ENCODE measurements around the gene MRPL4.
A peak's percentile ranks its signal among the peaks of the same experiment; 100 is the strongest.

Gene MRPL4

DNA sequence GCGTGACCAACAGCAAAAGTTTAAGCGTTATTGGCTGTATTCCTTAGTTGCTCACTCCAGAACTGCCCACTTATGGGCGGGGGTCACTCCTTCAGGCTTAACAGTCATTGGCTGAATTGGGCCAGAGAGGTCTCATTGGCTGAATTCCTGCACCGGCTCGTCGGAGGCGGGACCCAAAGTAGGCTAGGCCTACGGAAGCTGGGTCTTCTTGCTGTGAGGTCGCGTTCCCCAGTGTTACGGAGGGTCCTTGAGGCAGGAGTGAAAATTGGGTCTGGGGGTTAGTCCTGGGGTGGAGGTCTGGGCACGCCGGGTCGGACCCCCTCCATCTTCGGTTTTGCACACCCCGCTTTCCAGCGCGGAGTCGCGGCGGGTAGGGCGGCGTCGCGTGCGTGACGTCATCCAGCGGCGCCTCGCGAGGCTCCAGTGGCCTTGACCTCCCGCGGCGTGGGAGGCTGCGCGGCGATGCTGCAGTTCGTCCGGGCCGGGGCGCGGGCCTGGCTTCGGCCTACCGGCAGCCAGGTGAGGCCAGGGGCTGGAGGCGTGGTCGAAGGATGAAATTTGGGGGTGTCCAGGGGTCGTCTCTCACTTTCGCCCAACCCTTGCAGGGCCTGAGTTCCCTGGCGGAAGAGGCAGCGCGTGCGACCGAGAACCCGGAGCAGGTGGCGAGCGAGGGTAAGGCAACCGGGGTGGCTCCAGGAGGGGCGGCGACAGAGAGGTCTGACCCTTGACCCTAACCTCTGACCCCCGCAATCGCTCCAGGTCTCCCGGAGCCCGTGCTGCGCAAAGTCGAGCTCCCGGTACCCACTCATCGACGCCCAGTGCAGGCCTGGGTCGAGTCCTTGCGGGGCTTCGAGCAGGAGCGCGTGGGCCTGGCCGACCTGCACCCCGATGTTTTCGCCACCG lies at the start of gene MRPL4:
MRPL4 (plus strand) TSS at position 423 of the 903 bp plus-strand sequence; CDS start at position 463, 40 bp downstream.
- peak; percentile 98 for DNase-seq (ENCODE audit: low spot score)

DNA sequence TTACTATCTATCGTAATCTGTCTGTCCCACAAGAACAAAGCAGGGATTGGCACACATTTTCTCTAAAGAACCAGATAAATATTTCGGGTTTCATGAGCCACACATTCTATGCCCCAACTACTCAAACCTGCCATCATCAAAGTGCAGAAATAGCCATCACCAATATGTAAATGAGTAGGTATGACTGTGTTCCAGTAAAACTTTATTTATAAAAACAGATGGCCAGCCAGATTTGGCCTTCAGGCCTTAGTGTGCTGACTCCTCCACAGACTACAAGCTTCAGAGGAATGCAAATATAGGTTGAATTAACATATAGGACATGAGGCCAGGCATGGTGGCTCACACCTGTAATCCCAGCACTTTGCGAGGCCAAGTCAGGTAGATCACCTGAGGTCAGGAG lies 48.3 kb upstream of the MRPL4 start:
- DNase-seq (ENCODE audit: low spot score) = no peak

DNA sequence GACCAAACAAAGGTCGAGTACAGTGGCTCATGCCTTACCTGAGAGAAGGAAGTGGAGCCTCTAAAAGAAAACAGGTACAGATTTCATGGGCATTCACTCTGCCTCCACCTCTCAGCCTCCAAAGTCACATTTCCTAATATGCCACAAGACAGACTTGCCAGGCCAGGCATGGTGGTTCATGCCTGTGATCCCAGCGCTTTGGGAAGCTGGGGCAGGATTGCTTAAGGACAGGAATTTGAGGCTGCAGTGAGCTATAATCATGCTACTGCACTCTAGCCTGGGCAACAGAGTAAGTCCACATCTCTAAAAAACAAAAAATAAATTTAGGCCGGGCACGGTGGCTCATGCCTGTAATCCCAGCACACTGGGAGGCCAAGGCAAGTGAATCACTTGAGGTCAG lies 46.4 kb upstream of the MRPL4 start:
- DNase-seq (ENCODE audit: low spot score) = no peak

DNA sequence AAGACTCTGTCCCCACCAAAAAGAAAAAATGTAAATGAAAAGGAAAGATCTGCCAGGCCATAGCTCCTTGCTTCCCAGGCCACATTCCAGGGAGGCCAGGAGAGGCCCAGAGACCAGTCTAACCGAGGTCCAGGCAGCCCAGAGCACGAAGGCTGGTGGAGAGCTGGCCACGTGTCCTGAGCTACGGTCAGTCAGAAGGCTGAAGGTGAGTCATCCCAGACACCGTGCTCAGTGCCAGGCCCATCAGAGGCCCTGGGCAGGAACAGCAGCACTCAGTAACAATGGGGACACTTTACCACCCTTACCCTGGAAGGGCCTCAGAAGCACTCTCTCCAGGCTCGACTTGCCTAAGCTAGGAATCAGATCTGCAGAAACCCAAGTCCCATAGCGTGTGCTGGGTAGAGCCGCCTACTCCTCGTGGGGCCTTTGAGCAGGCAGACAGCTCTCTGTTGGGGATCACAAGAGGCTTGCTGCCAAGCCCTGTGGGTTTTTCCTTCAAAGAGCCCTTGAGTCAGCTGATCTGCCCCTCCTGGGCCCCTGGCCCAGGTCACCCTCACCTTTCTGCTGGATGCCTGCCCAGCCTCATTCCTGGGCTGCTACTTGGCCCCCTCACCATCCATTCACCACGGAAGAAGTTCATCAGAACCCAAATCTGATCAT lies 45.7 kb upstream of the MRPL4 start:
- no peak for DNase-seq (ENCODE audit: low spot score)

DNA sequence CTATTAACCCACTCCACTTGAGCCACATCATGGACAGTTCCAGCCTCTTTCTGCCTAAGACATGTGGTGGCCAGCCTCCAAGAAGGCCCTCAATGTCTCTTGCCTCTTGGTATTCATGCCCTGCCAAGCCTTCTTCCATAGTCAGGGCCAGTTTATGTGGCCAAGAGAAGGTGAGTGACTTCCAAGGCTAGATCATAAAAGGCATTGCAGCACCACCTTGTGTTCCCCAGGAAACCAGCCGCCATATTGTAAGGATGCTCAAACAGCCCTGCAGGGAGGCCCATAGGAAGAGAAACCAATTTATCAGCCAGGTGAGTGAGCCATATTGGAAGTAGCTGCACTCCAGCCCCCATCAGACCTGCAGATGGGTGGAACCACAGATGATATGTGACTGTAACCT lies 45.0 kb upstream of the MRPL4 start:
- no peak for DNase-seq (ENCODE audit: low spot score)

DNA sequence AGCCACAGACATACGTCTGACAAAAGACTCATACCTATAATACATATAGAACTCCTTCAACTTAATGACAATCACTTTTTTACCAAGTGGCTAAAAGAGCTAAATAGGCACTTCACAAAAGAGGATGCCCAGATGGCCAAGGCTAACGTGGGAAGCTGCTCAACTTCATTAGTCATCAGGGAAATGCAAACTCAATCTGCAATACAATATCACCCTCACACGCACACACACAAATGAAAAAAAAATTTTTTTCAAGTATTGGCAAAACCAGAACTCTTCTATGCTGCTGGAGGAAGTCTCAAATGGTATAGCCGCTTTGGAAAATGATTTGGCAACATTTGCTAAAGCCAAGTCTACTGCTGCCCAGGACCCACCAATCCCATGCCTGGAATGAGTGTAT lies 42.7 kb upstream of the MRPL4 start:
- no peak for DNase-seq (ENCODE audit: low spot score)

DNA sequence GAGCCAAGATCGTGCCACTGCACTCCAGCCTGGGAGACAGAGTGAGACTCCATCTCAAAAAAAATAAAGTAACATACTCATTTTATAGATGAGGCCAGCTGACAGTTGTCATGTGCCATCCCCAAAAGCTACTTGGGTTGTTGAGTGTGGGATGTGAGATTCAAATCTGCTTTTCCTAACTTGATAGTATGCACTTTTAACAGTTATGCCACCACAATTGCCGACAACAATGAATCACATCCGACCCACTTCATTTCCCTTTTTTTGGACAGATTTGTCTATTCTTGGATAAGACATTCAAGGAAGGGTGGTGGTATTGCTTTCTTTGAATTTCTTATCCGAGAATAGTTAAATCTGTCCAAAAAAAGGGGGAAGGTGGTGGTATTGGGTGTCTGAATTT lies 41.0 kb upstream of the MRPL4 start:
- DNase-seq (ENCODE audit: low spot score) = no peak

DNA sequence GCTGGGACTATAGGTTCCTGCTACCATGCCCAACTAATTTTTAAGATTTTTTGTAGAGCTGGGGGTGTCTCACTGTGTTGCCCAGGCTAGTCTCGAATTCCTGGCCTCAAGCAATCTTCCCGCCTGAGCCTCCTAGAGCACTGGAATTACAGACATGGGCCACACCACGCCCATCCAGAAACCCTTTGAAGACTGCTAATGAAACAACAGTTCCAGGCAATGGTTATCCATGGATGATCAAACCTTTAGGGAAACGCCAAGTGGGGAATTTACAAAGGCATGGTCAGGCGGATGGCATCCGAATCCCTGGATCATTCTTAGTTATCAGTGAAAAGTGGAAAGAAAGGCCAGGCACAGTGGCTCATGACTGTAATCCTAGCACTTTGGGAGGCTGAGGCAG lies 40.3 kb upstream of the MRPL4 start:
- DNase-seq (ENCODE audit: low spot score) = no peak

DNA sequence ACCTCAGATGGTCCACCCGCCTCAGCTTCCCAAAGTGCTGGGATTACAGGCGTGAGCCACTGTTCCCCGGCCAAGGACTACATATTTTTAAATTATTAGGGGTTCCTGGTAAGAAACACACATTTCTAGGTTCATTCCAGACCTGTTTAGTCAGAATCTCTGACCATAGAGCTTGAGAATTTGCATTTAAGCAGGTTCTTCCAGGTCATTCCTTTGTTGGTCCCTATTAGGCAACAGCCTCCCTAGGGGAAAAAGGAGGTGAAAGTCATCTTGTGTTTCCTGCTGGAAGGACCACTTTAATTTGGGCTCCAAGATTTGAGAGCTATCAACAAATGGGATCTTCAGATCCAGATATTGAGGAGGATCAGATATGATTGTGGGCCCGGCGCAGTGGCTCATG lies 37.2 kb upstream of the MRPL4 start:
- DNase-seq (ENCODE audit: low spot score) = no peak

DNA sequence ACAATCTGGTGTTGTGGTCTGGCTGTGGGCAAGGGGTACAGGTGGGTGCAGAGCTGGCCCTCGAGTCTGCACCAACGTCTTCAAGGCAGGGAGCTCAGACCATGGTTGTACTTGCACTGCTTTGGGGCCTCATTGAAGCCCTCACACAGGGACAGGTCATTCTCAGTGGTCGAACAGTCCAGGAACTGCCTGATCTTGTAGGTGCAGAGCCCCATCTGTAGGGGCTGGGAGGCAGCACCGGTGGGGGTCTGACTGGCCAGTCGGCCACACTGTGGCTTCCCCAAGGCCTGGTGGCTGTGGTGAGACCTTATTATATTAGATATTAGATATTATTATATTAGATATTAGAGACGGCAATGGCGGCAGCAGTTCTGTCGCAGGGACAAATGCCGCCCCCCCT lies 34.9 kb upstream of the MRPL4 start:
- DNase-seq (ENCODE audit: low spot score) = no peak

DNA sequence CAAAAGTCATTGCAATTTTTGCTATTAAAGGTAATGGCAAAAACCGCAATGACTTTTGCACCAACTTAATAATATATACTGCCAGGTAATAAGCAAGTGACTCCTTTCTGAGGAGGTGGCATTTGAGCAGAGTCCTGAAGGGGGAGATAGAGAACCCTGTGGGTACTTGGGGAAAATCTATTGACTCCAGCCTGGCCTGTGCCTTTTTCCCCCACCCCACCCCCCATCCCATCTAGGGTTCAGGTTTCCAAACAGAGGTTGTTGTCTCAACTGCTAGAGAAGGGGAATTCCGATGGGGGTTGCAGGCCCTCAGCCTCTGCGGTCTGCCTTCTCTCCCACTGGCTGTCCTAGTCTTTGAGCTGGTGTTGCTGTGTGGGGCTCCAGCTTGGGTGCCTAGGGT lies 32.3 kb upstream of the MRPL4 start:
- peak; percentile 50 for DNase-seq (ENCODE audit: low spot score)

DNA sequence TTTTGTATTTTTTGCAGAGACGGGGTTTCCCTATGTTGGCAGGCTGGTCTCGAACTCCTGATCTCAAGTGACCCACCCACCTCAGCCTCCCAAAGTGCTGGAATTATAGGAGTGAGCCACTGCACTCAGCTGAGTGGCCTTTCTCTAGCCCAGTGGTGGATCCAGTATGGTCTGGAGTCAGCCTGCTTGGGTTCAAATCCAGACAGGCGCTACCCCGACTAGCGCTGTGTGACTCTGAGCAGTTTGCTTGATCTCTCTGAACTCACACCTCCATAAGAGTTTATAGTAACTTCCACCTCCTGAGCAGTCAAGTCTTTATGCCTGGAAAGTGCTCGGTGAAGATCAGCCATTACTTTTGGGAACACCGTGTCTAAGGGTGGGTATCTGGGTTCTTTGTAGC lies 31.3 kb upstream of the MRPL4 start:
- DNase-seq (ENCODE audit: low spot score) = no peak

DNA sequence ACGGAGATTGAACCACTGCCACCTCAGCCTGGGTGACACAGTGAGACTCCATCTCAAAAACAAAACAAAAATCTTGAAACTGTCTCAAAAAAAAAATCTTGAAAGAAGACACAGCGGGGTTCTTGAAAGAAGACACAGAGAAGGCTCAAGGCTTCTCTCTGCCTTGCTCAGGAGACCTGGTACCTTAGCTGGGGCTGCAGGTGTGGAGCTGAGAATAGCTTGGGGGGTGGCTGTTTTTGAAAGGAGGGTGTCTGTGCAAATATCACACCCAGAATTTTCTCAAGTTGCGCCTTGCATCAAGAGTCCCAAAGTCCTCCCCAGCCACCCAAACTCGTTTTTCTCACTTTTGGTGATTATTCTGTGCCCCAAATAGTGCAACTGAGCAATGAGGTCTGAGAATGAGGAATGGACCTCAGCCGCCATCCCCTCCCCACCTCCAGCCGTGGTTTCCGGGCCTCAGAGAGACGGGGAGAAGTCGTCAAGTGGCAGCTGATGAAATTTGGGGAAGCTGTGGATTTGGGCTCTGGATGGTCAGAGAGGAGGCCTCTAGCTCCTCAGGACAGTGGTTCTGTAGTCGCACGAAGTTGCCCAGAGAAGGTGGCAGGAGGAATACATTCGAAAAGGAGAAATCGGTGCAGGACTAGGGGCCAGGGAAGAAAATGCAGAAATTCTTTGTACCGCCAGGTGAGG lies 29.7 kb upstream of the MRPL4 start:
- DNase-seq (ENCODE audit: low spot score) = no peak

DNA sequence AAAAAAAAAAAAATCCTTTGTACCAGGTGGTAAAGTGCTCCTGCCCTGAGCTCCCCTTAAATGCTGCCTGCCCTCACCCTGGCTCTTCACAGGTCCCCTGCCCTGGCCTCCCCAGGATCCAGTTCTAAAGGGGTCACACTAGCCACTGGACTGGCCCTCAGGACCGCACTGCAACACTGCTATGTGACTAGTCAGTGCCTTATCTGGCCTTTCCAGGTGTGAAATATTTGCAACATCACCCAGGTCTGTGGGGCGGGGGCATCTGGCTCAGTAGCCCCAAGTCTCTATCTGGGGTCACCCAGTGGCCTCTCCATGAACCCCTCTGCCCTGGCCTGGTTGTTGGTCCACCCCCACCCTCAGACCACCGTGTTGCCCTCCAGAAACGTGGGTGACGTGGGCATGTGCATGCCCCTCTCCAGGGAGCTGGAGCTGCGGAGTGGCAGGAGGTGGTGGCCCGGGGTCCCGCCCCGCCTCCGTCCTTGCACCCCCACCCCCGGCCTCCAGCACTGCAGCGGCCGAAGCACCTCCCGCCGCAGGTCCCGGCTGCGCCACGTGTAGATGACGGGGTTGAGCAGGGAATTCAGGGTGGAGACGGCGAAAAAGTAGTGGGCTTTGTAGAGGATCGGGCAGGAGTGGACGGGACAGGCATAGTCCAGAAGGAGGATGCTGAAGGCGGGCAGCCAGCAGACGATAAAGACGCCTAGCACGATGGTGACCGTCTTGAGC lies 28.4 kb upstream of the MRPL4 start:
- no peak for DNase-seq (ENCODE audit: low spot score)

DNA sequence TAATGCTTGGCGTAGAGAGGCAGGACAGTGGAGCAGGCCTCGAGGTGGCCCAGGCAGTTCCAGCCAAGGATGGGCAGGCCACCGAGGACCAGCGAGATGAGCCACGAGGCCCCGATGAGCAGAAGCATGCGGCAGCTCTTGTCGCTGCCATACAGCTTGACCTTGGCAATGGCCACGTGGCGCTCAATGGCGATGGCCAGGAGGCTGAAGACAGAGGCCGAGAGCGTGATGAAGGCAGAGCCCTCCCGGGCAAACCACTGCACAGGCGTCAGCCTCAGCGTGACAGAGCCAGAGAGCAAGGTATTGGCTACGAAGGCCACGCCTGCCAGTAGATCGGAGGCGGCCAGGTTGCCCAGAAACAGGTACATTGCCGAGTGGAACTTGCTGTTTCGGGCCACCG lies 27.7 kb upstream of the MRPL4 start:
- DNase-seq (ENCODE audit: low spot score) = no peak

DNA sequence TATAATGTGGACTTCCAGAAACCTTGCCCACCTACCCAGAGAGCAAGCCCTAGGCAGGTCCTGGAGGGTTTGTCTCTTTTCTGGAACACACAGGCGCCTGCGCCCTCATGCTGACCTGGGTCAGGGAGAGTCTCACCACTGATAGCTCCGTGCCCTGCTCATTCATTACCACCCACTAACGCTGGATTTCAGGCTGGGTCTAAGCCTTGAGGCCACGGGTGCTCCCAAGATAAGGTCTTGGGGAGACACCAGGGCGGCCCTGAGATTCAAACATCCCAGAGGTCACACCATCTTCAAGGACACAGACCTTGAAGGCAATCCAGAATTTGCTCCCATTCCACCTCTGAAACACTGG lies 26.0 kb upstream of the MRPL4 start:
- no peak for DNase-seq (ENCODE audit: low spot score)

DNA sequence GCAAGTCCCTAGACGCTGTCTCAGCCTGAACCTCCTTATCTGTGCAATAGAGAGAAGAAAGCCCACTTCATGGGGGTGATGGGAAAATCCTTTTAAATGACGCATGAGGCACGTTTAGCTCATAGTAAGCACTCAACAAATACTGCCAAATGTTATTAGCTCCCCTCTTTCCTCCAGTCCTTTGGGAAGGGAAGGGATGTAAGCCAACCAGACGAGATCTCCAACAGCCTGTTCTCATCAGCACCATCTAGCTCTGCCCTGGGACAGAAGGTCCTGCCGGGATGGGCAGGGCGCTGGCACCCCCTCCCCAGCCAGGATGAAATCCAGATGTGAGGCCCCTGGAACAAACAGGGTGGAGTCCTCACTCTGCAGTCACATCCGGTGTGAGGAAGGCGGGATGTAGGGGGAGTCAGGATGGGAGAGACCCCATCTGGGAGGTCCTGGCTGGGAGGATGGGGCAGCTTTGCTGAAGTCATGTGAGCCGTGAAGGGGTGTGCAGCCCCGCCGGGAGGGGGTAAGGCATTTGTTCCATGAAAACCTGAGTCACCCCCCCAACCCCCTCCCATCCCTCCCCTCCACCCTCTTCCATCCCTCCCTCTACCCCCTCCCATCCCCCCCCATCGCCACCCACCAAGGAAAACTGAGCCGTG lies 25.5 kb upstream of the MRPL4 start:
- no peak for DNase-seq (ENCODE audit: low spot score)

DNA sequence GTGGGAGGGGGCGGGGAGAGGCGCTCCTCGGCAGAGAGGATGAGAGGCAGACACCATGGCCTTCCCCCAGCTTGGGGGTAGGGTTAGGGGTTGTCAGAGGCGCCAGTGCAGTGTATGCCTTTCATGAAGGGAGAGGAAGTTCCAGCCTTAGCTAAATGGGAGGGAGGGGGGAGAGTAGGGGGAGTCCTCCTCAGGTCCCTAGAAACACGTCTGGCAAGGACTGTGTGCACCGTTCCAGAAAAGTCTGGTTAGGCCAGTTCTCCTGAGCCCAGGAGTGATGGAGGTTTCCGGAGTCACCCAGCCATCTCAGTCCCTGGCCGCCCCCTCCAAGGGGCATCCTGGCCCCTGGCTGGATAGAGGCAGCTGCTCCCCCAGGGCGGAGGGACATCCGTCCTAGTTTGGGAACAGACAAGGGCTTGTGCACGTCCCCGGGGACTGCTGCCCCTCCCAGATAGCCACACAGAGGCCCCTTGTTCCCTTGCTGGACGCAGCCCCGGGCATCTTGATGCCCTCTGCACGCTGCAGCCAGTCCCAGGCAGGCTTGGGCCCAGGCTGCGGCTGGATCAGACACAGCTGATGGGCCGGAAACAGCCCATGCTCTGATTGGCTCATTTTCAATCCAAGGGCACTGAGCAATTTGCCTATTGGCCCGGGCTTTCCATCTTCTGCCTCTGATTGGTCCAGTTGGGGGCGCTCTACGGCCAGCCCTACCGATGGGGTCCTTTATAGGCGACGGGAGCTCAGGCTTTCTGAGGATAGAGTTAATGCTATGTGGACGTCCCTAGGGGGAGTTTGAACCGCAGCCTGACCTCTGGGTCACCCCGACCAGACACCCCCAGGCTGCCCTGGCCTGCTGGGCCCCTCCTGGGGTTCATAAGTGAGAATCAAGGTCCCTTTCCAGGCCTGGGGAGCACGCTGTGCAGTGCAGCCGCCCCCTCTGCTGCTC lies 24.7 kb upstream of the MRPL4 start:
- DNase-seq (ENCODE audit: low spot score) = no peak

DNA sequence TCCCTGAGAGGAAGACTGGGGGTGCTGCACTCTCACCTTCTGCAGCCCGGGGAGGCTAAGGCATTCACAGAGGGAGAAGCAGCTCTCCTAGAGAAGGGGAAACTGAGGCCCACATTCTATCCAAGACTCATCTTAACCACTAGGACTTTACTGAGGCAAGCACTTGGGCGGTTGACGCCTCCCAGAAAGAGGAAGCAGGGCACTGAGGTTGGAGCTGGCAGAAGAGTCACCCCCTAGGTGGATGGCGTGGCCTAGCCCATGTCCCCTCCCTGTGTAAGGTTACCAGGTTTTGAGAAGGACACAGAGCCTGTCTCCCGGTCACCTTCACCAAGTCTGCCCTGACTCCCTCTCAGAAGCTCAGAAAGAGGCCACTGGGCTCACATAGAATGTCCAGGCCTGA lies 23.6 kb upstream of the MRPL4 start:
- no peak for DNase-seq (ENCODE audit: low spot score)

DNA sequence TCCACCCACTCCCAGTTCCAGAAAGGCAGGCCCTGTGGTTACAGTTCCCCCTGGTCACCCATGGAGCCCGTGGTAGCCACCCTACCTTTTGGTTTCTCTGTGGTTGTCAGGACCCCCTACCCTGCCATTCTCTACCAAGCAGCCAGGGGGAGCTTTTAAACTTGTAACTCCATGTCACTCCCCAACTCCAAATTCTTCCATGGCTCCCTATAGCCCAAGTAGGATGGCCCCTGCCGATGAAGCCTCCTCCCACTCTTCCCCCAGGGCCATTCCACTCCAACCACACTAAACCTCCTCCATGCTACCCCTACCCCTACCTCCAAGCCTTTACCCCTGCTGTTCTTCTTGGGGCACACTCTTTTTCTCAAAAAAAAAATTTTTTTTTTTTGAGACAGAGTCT lies 23.1 kb upstream of the MRPL4 start:
- peak; percentile 44 for DNase-seq (ENCODE audit: low spot score)

Data from activated CD4-positive, alpha-beta T cell treated with anti-CD3 and anti-CD28 coated beads, Interleukin-2, Interleukin-4, amounts not matched to agents 100 ng/mL and 50 ng/mL, durations not matched to agents 16 hours and 8 hours (primary cell).